ENCODE measurements around the gene TMC3. TPM values are rescaled to one million over a fixed set of nuclear protein-coding genes. Genes with fewer than 3 reads are reported as not detected.

TMC3 gene
- total and polyA plus RNA-seq, 7 experiments from 2014 or later, result not detected

GRCh38 chr15:81316267-81316666 lies 57.7 kb downstream of the TMC3 start:
- Mint-ChIP-seq H3K4me3 (peak overlapping the region in 7 of 10 donors; percentile 5 to 67 (median 35)), H3K4me1 (peaks cover 39 to 91% (median 85%) of the 10 kb centered on the region in 7 donors), H3K27ac (peak overlapping the region; percentile 47 to 98 (median 88)), H3K27me3 (no peaks in the 10 kb centered on the region), H3K36me3 (peaks cover 19 to 54% (median 28%) of the 10 kb centered on the region in 5 donors), H3K9me3 (peaks cover 0 to 2% (median 0%) of the 10 kb centered on the region in 11 donors)
- Histone ChIP-seq H3K27me3 (ENCODE audit: control insufficient read depth in 2 of 2, insufficient read depth in 2 of 2, low read length in 2 of 2) (no peaks in the 10 kb centered on the region), H3K4me1 (ENCODE audit: control insufficient read depth in 2 of 2, insufficient read depth in 2 of 2, low read length in 2 of 2) (peaks cover 18 to 37% of the 10 kb centered on the region in 2 donors), H3K4me3 (ENCODE audit: low read length) (no peak overlapping the region), H3K9me3 (ENCODE audit: control insufficient read depth in 2 of 3, low read length in 3 of 3) (no peaks in the 10 kb centered on the region), H3K36me3 (ENCODE audit: control insufficient read depth in 2 of 3, insufficient read depth in 3 of 3, low read length in 3 of 3) (peaks cover 0 to 58% (median 0%) of the 10 kb centered on the region in 3 experiments), H3K27ac (ENCODE audit: low read depth, low read length) (peak overlapping the region; percentile 64)
- POLR2A ChIA-PET, result interaction anchor here (1.2 to 7.8 kb wide), 3 partner anchors 11 to 47 kb away, joined by 3 to 149 read pairs (median 15); no protein-coding TSS in a partner anchor
- DNase-seq, result no peak
- intact Hi-C loops (cut with micrococcal nuclease), result no loop called here
- CTCF ChIA-PET, result no interaction called here
- no peak for ATAC-seq

- peaks cover 0 to 2% (median 0%) of the 10 kb centered on the region in 11 donors for H3K9me3 Mint-ChIP-seq
- H3K36me3 Mint-ChIP-seq, result peaks cover 21 to 61% (median 34%) of the 10 kb centered on the region in 5 donors
- POLR2A ChIA-PET, result interaction anchor here (0.8 to 7.8 kb wide), 6 partner anchors 8 to 37 kb away, joined by 3 to 149 read pairs (median 4); partner anchors contain the start of gene STARD5
- H3K4me3 ChIP-seq (ENCODE audit: low read length), result no peak overlapping the region
- H3K27me3 Mint-ChIP-seq, result no peaks in the 10 kb centered on the region
- H3K4me1 ChIP-seq (ENCODE audit: control insufficient read depth in 2 of 2, insufficient read depth in 2 of 2, low read length in 2 of 2), result peaks cover 18 to 43% of the 10 kb centered on the region in 2 donors
- H3K36me3 ChIP-seq (ENCODE audit: control insufficient read depth in 2 of 3, insufficient read depth in 3 of 3, low read length in 3 of 3), result peaks cover 0 to 60% (median 5%) of the 10 kb centered on the region in 3 experiments
- intact Hi-C loops (cut with micrococcal nuclease), result loop anchor here in 1 of 2 donors (1.0 kb wide), 1 partner anchor 11 kb away; no protein-coding TSS in a partner anchor
- DNase-seq (no peak), ATAC-seq (peak; percentile 21)
- peaks cover 45 to 98% (median 91%) of the 10 kb centered on the region in 7 donors for H3K4me1 Mint-ChIP-seq
- CTCF ChIA-PET, result interaction anchor here (0.9 kb wide), 1 partner anchor 10 kb away, joined by 3 read pairs; no protein-coding TSS in a partner anchor
- peak overlapping the region; percentile 47 to 98 (median 88) for H3K27ac Mint-ChIP-seq
- H3K9me3 ChIP-seq (ENCODE audit: control insufficient read depth in 2 of 3, low read length in 3 of 3), result no peaks in the 10 kb centered on the region
- peak overlapping the region; percentile 64 for H3K27ac ChIP-seq (ENCODE audit: low read depth, low read length)
- no peaks in the 10 kb centered on the region for H3K27me3 ChIP-seq (ENCODE audit: control insufficient read depth in 2 of 2, insufficient read depth in 2 of 2, low read length in 2 of 2)
- peak overlapping the region in 8 of 10 donors; percentile 5 to 67 (median 34) for H3K4me3 Mint-ChIP-seq
These were observed 58.4 kb downstream of the TMC3 start for GRCh38 chr15:81315452-81316175.

- Histone ChIP-seq H3K9me3 (ENCODE audit: control insufficient read depth in 2 of 3, low read length in 3 of 3) (no peaks in the 10 kb centered on the region), H3K4me3 (ENCODE audit: low read length) (no peak overlapping the region), H3K27me3 (ENCODE audit: control insufficient read depth in 2 of 2, insufficient read depth in 2 of 2, low read length in 2 of 2) (no peaks in the 10 kb centered on the region), H3K36me3 (ENCODE audit: control insufficient read depth in 2 of 3, insufficient read depth in 3 of 3, low read length in 3 of 3) (peaks cover 0 to 63% (median 11%) of the 10 kb centered on the region in 3 experiments), H3K27ac (ENCODE audit: low read depth, low read length) (peak overlapping the region; percentile 65), H3K4me1 (ENCODE audit: control insufficient read depth in 2 of 2, insufficient read depth in 2 of 2, low read length in 2 of 2) (peaks cover 18 to 55% of the 10 kb centered on the region in 2 donors)
- ATAC-seq (no peak), DNase-seq (no peak)
- ChIA-PET CTCF (interaction anchor here (1.5 kb wide), 1 partner anchor 48 kb away, joined by 3 read pairs; no protein-coding TSS in a partner anchor), POLR2A (interaction anchor here (0.8 to 7.8 kb wide), 8 partner anchors 9 to 44 kb away, joined by 3 to 149 read pairs (median 4); partner anchors contain the start of gene STARD5)
- Mint-ChIP-seq H3K4me3 (peak overlapping the region in 6 of 10 donors; percentile 34 to 64 (median 58)), H3K4me1 (peaks cover 56 to 99% (median 92%) of the 10 kb centered on the region in 7 donors), H3K27me3 (no peaks in the 10 kb centered on the region), H3K36me3 (peaks cover 24 to 73% (median 47%) of the 10 kb centered on the region in 5 donors), H3K9me3 (peaks cover 0 to 2% (median 0%) of the 10 kb centered on the region in 11 donors), H3K27ac (peak overlapping the region in 8 of 9 donors; percentile 85 to 98 (median 92))
- intact Hi-C loops (cut with micrococcal nuclease), result no loop called here
These were observed 59.6 kb downstream of the TMC3 start for GRCh38 chr15:81314378-81314777.

- Mint-ChIP-seq H3K4me3 (peak overlapping the region in 1 of 10 donors; percentile 58), H3K36me3 (peaks cover 25 to 79% (median 53%) of the 10 kb centered on the region in 5 donors), H3K4me1 (peaks cover 56 to 99% (median 93%) of the 10 kb centered on the region in 7 donors), H3K27ac (peak overlapping the region in 7 of 9 donors; percentile 74 to 97 (median 89)), H3K9me3 (peaks cover 0 to 2% (median 0%) of the 10 kb centered on the region in 11 donors), H3K27me3 (no peaks in the 10 kb centered on the region)
- ChIA-PET POLR2A (interaction anchor here (0.8 to 7.8 kb wide), 8 partner anchors 9 to 44 kb away, joined by 3 to 149 read pairs (median 4); partner anchors contain the start of gene STARD5), CTCF (interaction anchor here (1.5 kb wide), 1 partner anchor 47 kb away, joined by 3 read pairs; no protein-coding TSS in a partner anchor)
- H3K36me3 ChIP-seq (ENCODE audit: control insufficient read depth in 2 of 3, insufficient read depth in 3 of 3, low read length in 3 of 3), result peaks cover 2 to 63% (median 13%) of the 10 kb centered on the region in 3 experiments
- no peaks in the 10 kb centered on the region for H3K9me3 ChIP-seq (ENCODE audit: control insufficient read depth in 2 of 3, low read length in 3 of 3)
- ATAC-seq (no peak), DNase-seq (no peak)
- H3K4me1 ChIP-seq (ENCODE audit: control insufficient read depth in 2 of 2, insufficient read depth in 2 of 2, low read length in 2 of 2), result peaks cover 18 to 55% of the 10 kb centered on the region in 2 donors
- H3K27ac ChIP-seq (ENCODE audit: low read depth, low read length), result peak overlapping the region; percentile 65
- intact Hi-C loops (cut with micrococcal nuclease), result no loop called here
- H3K4me3 ChIP-seq (ENCODE audit: low read length), result no peak overlapping the region
- no peaks in the 10 kb centered on the region for H3K27me3 ChIP-seq (ENCODE audit: control insufficient read depth in 2 of 2, insufficient read depth in 2 of 2, low read length in 2 of 2)
These were observed 60.3 kb downstream of the TMC3 start for GRCh38 chr15:81313686-81314085.

GRCh38 chr15:81312790-81313543 lies 61.0 kb downstream of the TMC3 start:
- H3K27me3 ChIP-seq (ENCODE audit: control insufficient read depth in 2 of 2, insufficient read depth in 2 of 2, low read length in 2 of 2), result no peaks in the 10 kb centered on the region
- peaks cover 23 to 78% (median 55%) of the 10 kb centered on the region in 5 donors for H3K36me3 Mint-ChIP-seq
- H3K36me3 ChIP-seq (ENCODE audit: control insufficient read depth in 2 of 3, insufficient read depth in 3 of 3, low read length in 3 of 3), result peaks cover 9 to 63% (median 13%) of the 10 kb centered on the region in 3 experiments
- H3K27ac ChIP-seq (ENCODE audit: low read depth, low read length), result peak overlapping the region; percentile 65
- H3K9me3 Mint-ChIP-seq, result peaks cover 0 to 2% (median 0%) of the 10 kb centered on the region in 11 donors
- H3K4me1 ChIP-seq (ENCODE audit: control insufficient read depth in 2 of 2, insufficient read depth in 2 of 2, low read length in 2 of 2), result peaks cover 18 to 55% of the 10 kb centered on the region in 2 donors
- no peaks in the 10 kb centered on the region for H3K9me3 ChIP-seq (ENCODE audit: control insufficient read depth in 2 of 3, low read length in 3 of 3)
- H3K27me3 Mint-ChIP-seq, result no peaks in the 10 kb centered on the region
- H3K4me3 ChIP-seq (ENCODE audit: low read length), result no peak overlapping the region
- ChIA-PET POLR2A (interaction anchor here (0.7 to 7.8 kb wide), 7 partner anchors 9 to 39 kb away, joined by 3 to 149 read pairs (median 5); partner anchors contain the start of gene STARD5), CTCF (interaction anchor here (1.5 kb wide), 1 partner anchor 47 kb away, joined by 3 read pairs; no protein-coding TSS in a partner anchor)
- intact Hi-C loops (cut with micrococcal nuclease), result no loop called here
- DNase-seq (no peak), ATAC-seq (peak; percentile 41)
- H3K4me1 Mint-ChIP-seq, result peaks cover 53 to 97% (median 86%) of the 10 kb centered on the region in 7 donors
- H3K27ac Mint-ChIP-seq, result peak overlapping the region in 8 of 9 donors; percentile 74 to 97 (median 90)
- H3K4me3 Mint-ChIP-seq, result peak overlapping the region in 7 of 10 donors; percentile 8 to 64 (median 46)

All from naive thymus-derived CD4-positive, alpha-beta T cell (primary cell).